Smooth muscle cell (in vitro differentiated cells): ENCODE results near the gene SP2. TPM values are rescaled to one million over a fixed set of nuclear protein-coding genes. Genes with fewer than 3 reads are reported as not detected.

Experiments used
- DNase-seq: peaks from one replicate; lab custom pipeline; 2025; ENCODE audit not compliant: unreplicated experiment; lab: John Stamatoyannopoulos, UW
- H2AFZ ChIP-seq: fragments of 200-600 bp; sonication (generic); 2 replicates; pipeline ENCODE4 v1.6.0; 2016; ENCODE audit warnings: antibody characterized with exemption, low read depth, mild to moderate bottlenecking
- H3F3A ChIP-seq: fragments of 200-600 bp; sonication (generic); 2 replicates; pipeline ENCODE4 v1.6.0; 2017; ENCODE audit warnings: antibody characterized with exemption, low read depth
- H3K27ac ChIP-seq: fragments of 200-600 bp; sonication (generic); 2 replicates; pipeline ENCODE4 v1.5.1; 2016; ENCODE audit warnings: low read depth, mild to moderate bottlenecking
- H3K27me3 ChIP-seq: fragments of 200-600 bp; sonication (generic); 2 replicates; pipeline ENCODE4 v1.6.1; 2016; ENCODE audit warnings: low read depth, mild to moderate bottlenecking
- H3K36me3 ChIP-seq: fragments of 200-600 bp; sonication (generic); 2 replicates; pipeline ENCODE4 v1.5.1; 2016; ENCODE audit warnings: low read depth
- H3K4me1 ChIP-seq: fragments of 200-600 bp; sonication (generic); 2 replicates; pipeline ENCODE4 v1.5.1; 2016; ENCODE audit warnings: low read depth
- H3K4me2 ChIP-seq: fragments of 200-600 bp; sonication (generic); 2 replicates; pipeline ENCODE4 v1.6.0; 2016; ENCODE audit warnings: mild to moderate bottlenecking
- H3K4me3 ChIP-seq: fragments of 200-600 bp; sonication (generic); 2 replicates; pipeline ENCODE4 v1.5.1; 2016; ENCODE audit warnings: mild to moderate bottlenecking
- H3K79me2 ChIP-seq: fragments of 200-600 bp; sonication (generic); 2 replicates; pipeline ENCODE4 v1.6.0; 2016; ENCODE audit warnings: low read depth, mild to moderate bottlenecking
- H3K9ac ChIP-seq: fragments of 200-600 bp; sonication (generic); 2 replicates; pipeline ENCODE4 v1.6.0; 2016; ENCODE audit warnings: low read depth
- H3K9me3 ChIP-seq: fragments of 200-600 bp; sonication (generic); replicated peaks from 2 replicates; pipeline ENCODE4 v1.5.1; 2016; ENCODE audit warnings: low read depth
- H4K20me1 ChIP-seq: fragments of 200-600 bp; sonication (generic); 2 replicates; pipeline ENCODE4 v1.6.0; 2016; ENCODE audit warnings: low read depth
- WGBS: methylation state at CpG from one replicate; pipeline ENCODE4 v1.1.7; 2016; ENCODE audit warnings: low lambda C conversion rate; 5-methylcytosine and 5-hydroxymethylcytosine counted together
- polyA plus RNA-seq: library from polyadenylated mRNA; unstranded; fragments of >200 nt; fragmentation: Nextera tagmentation; extraction: Ambion mirVana; gene quantifications from 2 replicates; pipeline ENCODE4 v1.2.1, GENCODE V29; 2016
- total RNA-seq: library from RNA; depleted of rRNA; stranded (reverse); fragments of >200 nt; gene quantifications from 2 replicates; pipeline ENCODE4 v1.2.3, GENCODE V29; 2014
- TF ChIP-seq, protein P1 (sequence below): fragments of 200-600 bp; sonication (generic); IDR thresholded peaks from 2 replicates; pipeline ENCODE4 v1.5.1; 2017; ENCODE audit warnings: borderline replicate concordance, mild to moderate bottlenecking, antibody characterized with exemption; ENCODE audit not compliant: insufficient read depth, poor library complexity, severe bottlenecking

Gene SP2
- total and polyA plus RNA-seq, 2 experiments from 2014 or later: 2.4 to 9.0 TPM

DNA sequence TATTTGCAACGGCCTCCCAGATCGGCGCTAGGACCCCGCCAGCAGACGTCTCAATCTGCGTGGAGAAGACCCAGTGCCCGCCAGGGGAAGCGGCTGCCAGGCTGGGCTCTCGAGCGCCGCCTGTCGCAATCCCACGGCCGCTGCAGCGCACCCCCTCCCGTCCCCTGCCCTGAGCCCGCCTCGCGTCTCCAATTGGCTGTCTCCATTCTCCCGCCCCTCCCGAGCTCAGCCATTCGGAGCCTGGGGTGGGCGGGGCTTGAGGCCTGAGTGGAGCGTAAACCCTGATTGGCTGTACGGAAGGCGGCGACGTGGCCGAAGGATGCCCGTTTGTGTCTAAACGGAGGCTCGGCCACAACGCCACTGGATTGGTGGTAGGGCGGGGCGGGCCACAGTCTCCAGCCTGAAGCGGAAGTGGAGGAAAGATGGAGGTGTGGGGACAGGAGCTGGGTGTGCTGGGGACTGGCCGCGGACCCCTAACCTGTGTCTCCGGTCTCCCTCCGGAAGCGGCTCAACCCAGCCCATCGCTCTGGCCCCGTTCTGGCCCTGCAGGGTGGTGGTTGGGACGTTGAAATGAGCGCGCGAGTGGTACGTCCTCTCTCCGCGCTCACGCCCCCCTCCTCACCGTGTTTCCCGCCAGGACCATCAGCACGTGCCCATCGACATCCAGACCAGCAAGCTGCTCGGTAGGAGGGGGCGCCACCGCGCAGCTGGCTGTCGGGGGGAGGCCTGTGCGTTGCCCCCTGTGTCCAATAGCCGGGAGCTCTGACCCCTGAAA, 74.9 kb downstream of the SP2 start, which contains the start of gene CDK5RAP3:
TSS of gene CDK5RAP3 (plus strand) at position 389 of the 775 bp plus-strand sequence. CDS start at position 423, 34 bp downstream.
- 1% methylated on average over 59 of the region's 62 CpGs for WGBS
- Histone ChIP-seq H3K9me3 (no peaks in the 10 kb centered on the region), H3K4me1 (peaks cover 9% of the 10 kb centered on the region), H2AFZ (peak within 1 kb of the TSS; percentile 60), H3F3A (peaks cover 3% of the 10 kb centered on the region), H3K4me3 (peak within 1 kb of the TSS; percentile 65), H4K20me1 (no peaks in the 10 kb centered on the region), H3K36me3 (no peaks in the 10 kb centered on the region), H3K27me3 (no peaks in the 10 kb centered on the region), H3K79me2 (peaks cover 12% of the 10 kb centered on the region), H3K27ac (peak within 1 kb of the TSS; percentile 72), H3K9ac (peak within 1 kb of the TSS; percentile 85), H3K4me2 (peak within 1 kb of the TSS; percentile 88)
- TF ChIP-seq, protein P1, sequence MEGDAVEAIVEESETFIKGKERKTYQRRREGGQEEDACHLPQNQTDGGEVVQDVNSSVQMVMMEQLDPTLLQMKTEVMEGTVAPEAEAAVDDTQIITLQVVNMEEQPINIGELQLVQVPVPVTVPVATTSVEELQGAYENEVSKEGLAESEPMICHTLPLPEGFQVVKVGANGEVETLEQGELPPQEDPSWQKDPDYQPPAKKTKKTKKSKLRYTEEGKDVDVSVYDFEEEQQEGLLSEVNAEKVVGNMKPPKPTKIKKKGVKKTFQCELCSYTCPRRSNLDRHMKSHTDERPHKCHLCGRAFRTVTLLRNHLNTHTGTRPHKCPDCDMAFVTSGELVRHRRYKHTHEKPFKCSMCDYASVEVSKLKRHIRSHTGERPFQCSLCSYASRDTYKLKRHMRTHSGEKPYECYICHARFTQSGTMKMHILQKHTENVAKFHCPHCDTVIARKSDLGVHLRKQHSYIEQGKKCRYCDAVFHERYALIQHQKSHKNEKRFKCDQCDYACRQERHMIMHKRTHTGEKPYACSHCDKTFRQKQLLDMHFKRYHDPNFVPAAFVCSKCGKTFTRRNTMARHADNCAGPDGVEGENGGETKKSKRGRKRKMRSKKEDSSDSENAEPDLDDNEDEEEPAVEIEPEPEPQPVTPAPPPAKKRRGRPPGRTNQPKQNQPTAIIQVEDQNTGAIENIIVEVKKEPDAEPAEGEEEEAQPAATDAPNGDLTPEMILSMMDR: peak; percentile 64
- DNase-seq: peak; percentile 98

DNA sequence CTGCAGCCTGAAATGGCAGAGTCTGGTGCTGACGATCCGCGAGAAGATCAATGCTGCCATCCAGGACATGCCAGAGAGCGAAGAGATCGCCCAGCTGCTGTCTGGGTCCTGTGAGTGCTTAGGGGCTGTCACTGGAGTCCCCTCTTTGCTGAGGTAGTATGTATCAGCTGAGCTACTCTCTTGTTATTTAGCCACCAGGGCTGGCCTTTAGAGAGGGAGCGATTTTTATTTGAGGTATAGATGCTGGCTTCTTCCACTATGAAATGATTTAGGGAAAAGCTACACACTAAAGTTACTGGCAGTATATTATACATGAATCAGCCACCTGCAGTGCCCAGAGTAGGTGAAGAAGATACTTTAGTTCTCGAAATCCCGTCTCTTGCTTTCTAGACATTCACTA, 77.5 kb downstream of the SP2 start:
- no peak for DNase-seq
- Histone ChIP-seq H3K79me2 (peaks cover 12% of the 10 kb centered on the region), H2AFZ (no peak overlapping the region), H3K4me3 (no peak overlapping the region), H3K36me3 (no peaks in the 10 kb centered on the region), H3K4me1 (peaks cover 9% of the 10 kb centered on the region), H3K27ac (no peak overlapping the region), H3K27me3 (no peaks in the 10 kb centered on the region), H3K9me3 (no peaks in the 10 kb centered on the region), H3F3A (no peaks in the 10 kb centered on the region), H3K4me2 (no peak overlapping the region), H3K9ac (no peak overlapping the region), H4K20me1 (no peaks in the 10 kb centered on the region)
- TF ChIP-seq, protein P1: no peak
- 98% methylated on average over 8 of the region's 8 CpGs for WGBS

DNA sequence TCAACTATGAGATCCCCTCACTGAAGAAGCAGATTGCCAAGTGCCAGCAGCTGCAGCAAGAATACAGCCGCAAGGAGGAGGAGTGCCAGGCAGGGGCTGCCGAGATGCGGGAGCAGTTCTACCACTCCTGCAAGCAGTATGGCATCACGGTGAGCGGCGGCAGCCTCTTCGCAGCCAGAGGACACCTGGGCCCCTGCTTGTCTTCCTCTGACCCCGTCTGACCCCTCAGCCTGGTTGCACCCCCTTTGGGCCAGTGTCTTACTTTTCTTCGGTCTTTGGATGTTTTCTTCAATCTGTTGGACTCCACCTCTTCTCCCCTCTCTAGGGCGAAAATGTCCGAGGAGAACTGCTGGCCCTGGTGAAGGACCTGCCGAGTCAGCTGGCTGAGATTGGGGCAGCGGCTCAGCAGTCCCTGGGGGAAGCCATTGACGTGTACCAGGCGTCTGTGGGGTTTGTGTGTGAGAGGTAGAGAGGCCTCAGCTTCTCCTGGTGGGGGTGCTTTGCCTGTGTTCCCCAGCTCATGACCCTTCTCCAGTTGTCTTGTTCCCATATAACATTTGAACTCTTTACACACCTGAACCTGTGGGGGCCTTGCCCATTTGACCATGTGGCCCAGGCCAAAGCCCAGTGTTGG, 79.3 kb downstream of the SP2 start:
- Histone ChIP-seq H3K9me3 (no peaks in the 10 kb centered on the region), H3K36me3 (no peaks in the 10 kb centered on the region), H2AFZ (no peak overlapping the region), H3K4me3 (no peak overlapping the region), H3K4me2 (no peak overlapping the region), H3K9ac (no peak overlapping the region), H3K27ac (no peak overlapping the region), H3F3A (no peaks in the 10 kb centered on the region), H3K27me3 (no peaks in the 10 kb centered on the region), H3K79me2 (peaks cover 12% of the 10 kb centered on the region), H4K20me1 (no peaks in the 10 kb centered on the region), H3K4me1 (peaks cover 9% of the 10 kb centered on the region)
- TF ChIP-seq, protein P1: no peak
- 87% methylated on average over 15 of the region's 15 CpGs for WGBS
- no peak for DNase-seq

DNA sequence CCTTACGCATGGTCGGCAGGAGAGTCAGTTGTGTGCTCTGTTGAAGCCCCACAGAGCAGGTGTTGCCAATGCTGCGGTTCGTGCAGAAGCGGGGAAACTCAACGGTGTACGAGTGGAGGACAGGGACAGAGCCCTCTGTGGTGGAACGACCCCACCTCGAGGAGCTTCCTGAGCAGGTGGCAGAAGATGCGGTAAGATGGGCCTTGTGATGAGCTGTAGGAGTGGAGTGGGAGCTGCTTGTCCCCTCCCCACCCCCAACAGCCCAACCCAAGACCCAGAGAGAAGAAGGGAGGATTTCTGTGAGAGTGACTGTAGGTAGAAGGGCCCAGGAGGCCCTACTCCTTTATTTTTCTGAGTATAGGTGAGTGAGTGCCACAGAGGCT, 79.8 kb downstream of the SP2 start:
- 93% methylated on average over 10 of the region's 10 CpGs for WGBS
- no peaks in the 10 kb centered on the region for H3K27me3 ChIP-seq
- no peaks in the 10 kb centered on the region for H3K9me3 ChIP-seq
- no peak overlapping the region for H3K27ac ChIP-seq
- H3K4me2 ChIP-seq: no peak overlapping the region
- no peak overlapping the region for H3K4me3 ChIP-seq
- peaks cover 9% of the 10 kb centered on the region for H3K4me1 ChIP-seq
- no peak for DNase-seq
- H3F3A ChIP-seq: no peaks in the 10 kb centered on the region
- H2AFZ ChIP-seq: no peak overlapping the region
- H3K79me2 ChIP-seq: peaks cover 12% of the 10 kb centered on the region
- no peaks in the 10 kb centered on the region for H3K36me3 ChIP-seq
- H3K9ac ChIP-seq: no peak overlapping the region
- TF ChIP-seq, protein P1: no peak
- H4K20me1 ChIP-seq: no peaks in the 10 kb centered on the region
